SU-DHL-6 (cell line): Measurements from ENCODE around the gene CCDC182.

Experiments
- H2AFZ ChIP-seq: fragments of 200-600 bp; sonication (generic); 2 replicates; pipeline ENCODE4 v1.6.1; 2014; ENCODE audit warnings: low read depth, mild to moderate bottlenecking, moderate library complexity, mixed read lengths, antibody characterized with exemption, low read length; ENCODE audit not compliant: severe bottlenecking
- H3F3A ChIP-seq: fragments of 200-600 bp; shearing (Covaris generic); 2 replicates; pipeline ENCODE4 v1.6.0; 2016; ENCODE audit warnings: antibody characterized with exemption, mild to moderate bottlenecking; ENCODE audit not compliant: insufficient read depth
- H3K27ac ChIP-seq: fragments of 200-600 bp; sonication (generic); 2 replicates; pipeline ENCODE4 v1.5.1; 2016; ENCODE audit warnings: low read depth, mild to moderate bottlenecking, low read length, moderate library complexity, mixed read lengths
- H3K27me3 ChIP-seq: fragments of 200-600 bp; sonication (generic), shearing (Covaris generic); 2 replicates; pipeline ENCODE4 v1.6.0; 2014; ENCODE audit warnings: mild to moderate bottlenecking, low read length
- H3K36me3 ChIP-seq: fragments of 200-600 bp; sonication (generic); 2 replicates; pipeline ENCODE4 v1.6.1; 2014; ENCODE audit warnings: mild to moderate bottlenecking, low read length, mixed read lengths
- H3K4me2 ChIP-seq: fragments of 300-600, 200-600 bp; shearing (Covaris generic), sonication (generic); 2 replicates; pipeline ENCODE4 v1.6.0; 2014; ENCODE audit warnings: low read length, low read depth, mild to moderate bottlenecking; ENCODE audit not compliant: poor library complexity, severe bottlenecking
- H3K4me3 ChIP-seq: fragments of 200-600 bp; sonication (generic); 2 replicates; pipeline ENCODE4 v1.5.1; 2014; ENCODE audit warnings: antibody characterized with exemption, low read length, mild to moderate bottlenecking, mixed read lengths; ENCODE audit not compliant: insufficient read depth, poor library complexity, severe bottlenecking
- H3K79me2 ChIP-seq: fragments of 200-600 bp; sonication (generic); 2 replicates; pipeline ENCODE4 v1.6.1; 2014; ENCODE audit warnings: mild to moderate bottlenecking, low read length, moderate library complexity; ENCODE audit not compliant: insufficient read depth
- H3K9ac ChIP-seq: fragments of 200-600 bp; sonication (generic); 2 replicates; pipeline ENCODE4 v1.7.0; 2014; ENCODE audit warnings: mild to moderate bottlenecking, low read length
- H3K9me2 ChIP-seq: fragments of 200-600 bp; sonication (generic); replicated peaks from 2 replicates; pipeline ENCODE4 v1.6.1; 2014; ENCODE audit warnings: low read length; ENCODE audit not compliant: insufficient read depth
- H3K9me3 ChIP-seq: fragments of 200-600 bp; sonication (generic); 2 replicates; pipeline ENCODE4 v1.6.1; 2014; ENCODE audit warnings: low read length, mixed read lengths; ENCODE audit not compliant: insufficient read depth
- H4K20me1 ChIP-seq: fragments of 200-600 bp; sonication (generic); 2 replicates; pipeline ENCODE4 v1.6.1; 2014; ENCODE audit warnings: low read depth, mild to moderate bottlenecking, antibody characterized with exemption, low read length, moderate library complexity, mixed read lengths
- CTCF ChIP-seq: fragments of 200-600 bp; sonication (generic); IDR thresholded peaks from one replicate; pipeline ENCODE4 v1.5.1; 2017; ENCODE audit warnings: antibody characterized with exemption, mild to moderate bottlenecking, low read length, moderate library complexity; ENCODE audit not compliant: insufficient read depth, poor library complexity, severe bottlenecking
- EZH2phosphoT487 ChIP-seq: fragments of 200-600 bp; sonication (generic), shearing (Covaris generic); conservative IDR thresholded peaks from 2 replicates; pipeline ENCODE4 v1.6.1; 2018; ENCODE audit warnings: mild to moderate bottlenecking, antibody characterized with exemption, low read length, moderate library complexity, mixed read lengths

The CCDC182 gene

DNA sequence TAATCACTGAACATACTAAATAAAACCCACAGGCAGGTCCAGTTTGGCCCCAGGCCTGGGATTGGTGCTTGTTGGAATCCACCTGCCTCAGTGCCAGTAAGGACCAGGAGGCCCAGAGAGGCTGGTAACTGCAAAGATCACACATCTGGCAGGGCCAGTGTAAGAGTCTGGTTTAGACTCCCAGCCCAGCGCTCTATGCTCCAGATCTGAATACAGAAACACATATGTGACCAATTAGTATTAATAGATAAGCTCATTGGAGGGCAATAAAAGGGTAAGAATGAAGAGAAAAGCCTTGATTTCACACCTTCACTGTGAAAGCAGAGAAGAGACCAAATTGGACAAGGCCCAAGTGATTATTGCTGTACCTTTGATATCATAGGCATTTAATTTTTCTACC is 13.6 kb upstream of the CCDC182 start:
- Histone ChIP-seq H3F3A (no peaks in the 10 kb centered on the region), H3K9me3 (no peaks in the 10 kb centered on the region), H3K27me3 (no peaks in the 10 kb centered on the region), H3K4me2 (no peak overlapping the region), H4K20me1 (no peaks in the 10 kb centered on the region), H3K36me3 (no peaks in the 10 kb centered on the region), H3K9me2 (no peaks in the 10 kb centered on the region), H2AFZ (no peak overlapping the region), H3K4me3 (no peak overlapping the region), H3K27ac (no peak overlapping the region), H3K79me2 (no peaks in the 10 kb centered on the region), H3K9ac (no peak overlapping the region)
- TF ChIP-seq EZH2phosphoT487 (no peak), CTCF (no peak)

DNA sequence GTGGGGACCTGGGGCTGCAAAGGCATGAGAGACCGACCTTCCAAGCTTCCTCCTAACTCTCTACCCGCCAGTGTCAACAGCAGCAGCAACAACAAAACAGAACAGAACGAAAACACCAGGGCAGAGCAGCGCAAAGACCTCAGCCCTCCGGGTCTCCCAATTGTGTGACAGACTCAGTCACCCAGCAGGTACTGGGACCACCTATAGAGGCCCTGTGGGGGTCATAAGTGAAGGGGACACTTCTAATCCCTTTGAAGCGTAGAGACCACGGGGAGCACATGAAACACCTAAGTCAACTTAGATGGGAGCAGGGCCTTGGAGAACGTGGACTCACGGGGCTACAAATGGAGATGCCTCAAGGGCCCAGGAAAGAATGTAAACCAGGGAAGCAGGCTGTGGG is 12.6 kb upstream of the CCDC182 start:
- Histone ChIP-seq H3K36me3 (no peaks in the 10 kb centered on the region), H3K9me2 (no peaks in the 10 kb centered on the region), H3K9ac (no peak overlapping the region), H2AFZ (no peak overlapping the region), H3K27ac (no peak overlapping the region), H3F3A (no peaks in the 10 kb centered on the region), H3K4me2 (no peak overlapping the region), H3K9me3 (no peaks in the 10 kb centered on the region), H3K79me2 (no peaks in the 10 kb centered on the region), H3K4me3 (no peak overlapping the region), H3K27me3 (no peaks in the 10 kb centered on the region), H4K20me1 (no peaks in the 10 kb centered on the region)
- no peak for TF ChIP-seq CTCF
- no peak for TF ChIP-seq EZH2phosphoT487

DNA sequence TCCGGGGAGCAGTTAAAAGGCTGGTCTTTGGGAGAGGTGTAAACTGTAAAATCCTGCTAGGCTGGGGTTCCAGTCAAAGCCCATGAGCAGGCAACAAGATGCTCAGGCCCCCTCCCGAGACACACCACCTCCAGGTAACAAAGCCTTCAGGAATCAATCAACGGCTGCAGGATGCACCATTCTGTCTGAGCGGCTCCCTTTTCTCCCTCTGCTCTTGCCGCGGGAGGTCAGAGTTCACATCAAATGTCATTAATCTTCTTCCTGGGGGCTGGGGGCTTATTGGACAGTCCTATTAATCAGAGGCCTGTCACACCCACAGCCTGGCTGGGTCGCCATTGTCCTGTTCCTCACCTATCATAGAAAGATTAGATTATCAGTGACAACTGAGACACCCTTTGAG is 11.9 kb upstream of the CCDC182 start:
- H3K36me3 ChIP-seq: no peaks in the 10 kb centered on the region
- no peak overlapping the region for H2AFZ ChIP-seq
- no peaks in the 10 kb centered on the region for H3K27me3 ChIP-seq

More for the DNA sequence above, 11.9 kb upstream of the CCDC182 start:
- no peaks in the 10 kb centered on the region for H3K79me2 ChIP-seq
- no peak overlapping the region for H3K9ac ChIP-seq
- H3F3A ChIP-seq: no peaks in the 10 kb centered on the region
- no peak overlapping the region for H3K4me3 ChIP-seq
- no peaks in the 10 kb centered on the region for H3K9me2 ChIP-seq
- TF ChIP-seq EZH2phosphoT487 (no peak), CTCF (no peak)
- no peaks in the 10 kb centered on the region for H3K9me3 ChIP-seq
- no peak overlapping the region for H3K27ac ChIP-seq
- H3K4me2 ChIP-seq: no peak overlapping the region
- no peaks in the 10 kb centered on the region for H4K20me1 ChIP-seq
